GM11168 (cell line): ENCODE measurements around the gene HK1.

ENCODE experiments used
- in situ Hi-C: fragments of 300-500 bp; cut with MboI; formaldehyde crosslinking; loops from one replicate; pipeline ENCODE4 v1.12.0; 2022; ENCODE audit warnings: low sequenced_read_pairs; ENCODE audit not compliant: unreplicated experiment

The HK1 gene

GRCh38 chr10:69389827-69390490 lies 111.7 kb downstream of the HK1 start:
- in situ Hi-C loops, result loop anchor here (5.0 kb wide), 1 partner anchor 143 kb away; no protein-coding TSS in a partner anchor

DNA sequence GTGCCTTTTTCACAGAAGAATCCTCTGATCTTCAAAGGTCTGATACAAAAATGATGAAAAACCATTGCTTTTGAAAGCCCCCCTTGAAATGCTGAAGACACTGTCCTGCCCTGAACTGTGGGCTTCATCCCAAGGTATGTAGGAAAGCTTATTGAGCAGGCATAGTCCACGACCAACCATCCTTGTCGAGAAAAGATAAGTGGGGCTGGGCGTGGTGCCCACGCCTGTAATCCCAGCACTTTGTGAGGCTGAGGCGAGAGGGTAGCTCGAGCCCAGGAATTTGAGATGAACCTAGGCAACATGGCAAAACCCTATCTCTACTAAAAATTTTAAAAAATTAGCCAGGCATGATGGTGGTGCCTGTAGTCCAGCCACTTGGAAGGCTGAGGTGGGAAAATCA lies 112.9 kb downstream of the HK1 start:
- in situ Hi-C loops, result loop anchor here (5.0 kb wide), 1 partner anchor 144 kb away; no protein-coding TSS in a partner anchor

DNA sequence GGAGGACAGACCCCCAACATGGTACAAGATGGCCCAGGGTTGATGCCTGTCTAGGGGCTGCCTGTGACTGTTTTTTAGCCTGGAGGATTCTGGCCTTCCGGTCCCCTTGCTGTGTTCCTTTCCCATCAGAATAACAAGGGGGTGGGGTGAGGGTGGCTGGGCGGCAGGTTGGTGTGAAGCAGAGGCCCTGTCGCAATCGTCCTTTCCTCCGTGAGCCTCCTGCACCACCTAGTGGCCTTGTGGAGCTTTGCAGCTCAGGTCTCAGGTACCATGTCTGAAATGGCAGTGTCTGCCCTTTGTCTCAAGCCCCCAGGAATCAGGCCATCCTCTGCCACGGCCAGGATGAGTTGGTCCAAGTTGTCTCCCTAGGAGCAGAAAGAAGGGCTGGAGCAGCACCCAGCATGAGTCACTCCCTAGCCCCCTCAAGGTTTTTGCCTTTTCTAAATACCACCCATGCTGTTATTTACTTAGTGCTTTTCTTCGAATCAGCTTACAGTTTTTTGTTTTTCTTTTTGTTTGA lies 114.2 kb downstream of the HK1 start:
- in situ Hi-C loops, result loop anchor here (5.0 kb wide), 1 partner anchor 145 kb away; no protein-coding TSS in a partner anchor

DNA sequence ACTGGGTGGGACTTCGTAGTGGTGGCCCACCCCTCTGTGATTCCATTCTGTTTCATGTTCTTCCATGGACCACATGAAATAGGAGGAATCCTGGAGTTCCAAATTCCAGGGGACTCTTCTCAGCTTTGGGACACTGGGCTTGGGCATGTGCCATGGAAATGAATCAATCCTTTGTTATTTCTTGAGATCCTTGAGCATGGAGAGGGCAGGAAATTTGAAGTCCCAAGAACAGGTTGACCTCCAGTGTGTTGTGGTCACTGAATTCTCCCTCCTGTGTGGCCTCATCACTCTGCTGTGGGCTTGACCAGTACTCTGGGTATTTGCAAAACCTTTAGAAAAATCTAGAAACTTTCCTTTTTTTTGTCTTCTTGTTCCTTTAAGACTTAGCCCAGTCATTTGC lies 115.7 kb downstream of the HK1 start:
- in situ Hi-C loops, result loop anchor here (5.0 kb wide), 1 partner anchor 147 kb away; no protein-coding TSS in a partner anchor

DNA sequence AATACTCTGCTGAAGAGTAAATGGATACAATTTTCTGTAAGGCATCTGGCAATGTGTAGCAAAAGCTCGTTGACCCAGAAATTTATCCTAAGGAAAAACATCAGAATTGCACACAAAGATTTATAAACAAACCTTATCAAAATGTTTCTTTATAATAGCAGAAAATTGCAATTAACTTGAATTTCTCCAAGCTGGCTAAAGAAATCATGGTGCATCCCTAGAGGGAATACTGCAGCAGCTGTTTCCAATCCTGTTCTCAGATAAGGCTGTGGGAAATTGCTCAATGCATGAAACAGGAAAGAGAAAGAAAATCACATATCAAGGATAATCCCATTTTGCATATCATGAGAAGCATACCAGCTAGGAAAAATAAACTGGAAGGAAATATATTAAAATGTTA lies 119.7 kb downstream of the HK1 start:
- in situ Hi-C loops, result no loop called here

DNA sequence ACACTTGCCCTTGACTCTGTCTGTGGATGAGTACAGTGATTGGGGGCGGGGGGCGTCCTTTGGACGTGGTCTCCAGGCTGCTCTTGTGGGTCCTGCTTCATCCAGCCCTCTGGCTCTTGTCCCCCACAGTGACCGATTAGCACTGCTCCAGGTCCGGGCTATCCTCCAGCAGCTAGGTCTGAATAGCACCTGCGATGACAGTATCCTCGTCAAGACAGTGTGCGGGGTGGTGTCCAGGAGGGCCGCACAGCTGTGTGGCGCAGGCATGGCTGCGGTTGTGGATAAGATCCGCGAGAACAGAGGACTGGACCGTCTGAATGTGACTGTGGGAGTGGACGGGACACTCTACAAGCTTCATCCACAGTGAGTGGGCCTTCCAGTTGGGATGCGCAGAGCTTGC lies 120.2 kb downstream of the HK1 start:
- in situ Hi-C loops, result no loop called here

GRCh38 chr10:69400936-69401335 lies 122.6 kb downstream of the HK1 start:
- in situ Hi-C loops, result no loop called here

GRCh38 chr10:69401416-69401815 lies 123.1 kb downstream of the HK1 start:
- in situ Hi-C loops, result no loop called here

DNA sequence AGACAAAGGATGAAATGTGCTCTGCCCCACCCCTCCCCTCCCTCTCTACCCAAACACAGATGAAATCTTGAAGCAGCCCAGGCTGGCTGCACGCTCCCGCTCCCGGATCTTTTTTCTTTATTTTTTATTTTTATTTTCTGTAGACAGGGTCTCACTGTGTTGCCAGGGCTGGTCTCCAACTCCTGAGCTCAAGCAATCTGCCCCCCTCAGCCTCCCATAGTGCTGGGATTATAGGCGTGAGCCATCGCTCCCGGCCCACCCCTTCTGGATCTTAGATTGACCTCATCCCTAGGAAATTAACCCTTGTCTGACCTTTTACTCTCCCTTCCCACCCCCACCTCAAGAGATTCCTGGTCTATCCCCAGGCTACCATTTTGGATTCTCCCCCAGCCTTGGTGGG lies 124.1 kb downstream of the HK1 start:
- in situ Hi-C loops, result no loop called here

GRCh38 chr10:69403066-69403465 lies 124.8 kb downstream of the HK1 start:
- in situ Hi-C loops, result no loop called here

DNA sequence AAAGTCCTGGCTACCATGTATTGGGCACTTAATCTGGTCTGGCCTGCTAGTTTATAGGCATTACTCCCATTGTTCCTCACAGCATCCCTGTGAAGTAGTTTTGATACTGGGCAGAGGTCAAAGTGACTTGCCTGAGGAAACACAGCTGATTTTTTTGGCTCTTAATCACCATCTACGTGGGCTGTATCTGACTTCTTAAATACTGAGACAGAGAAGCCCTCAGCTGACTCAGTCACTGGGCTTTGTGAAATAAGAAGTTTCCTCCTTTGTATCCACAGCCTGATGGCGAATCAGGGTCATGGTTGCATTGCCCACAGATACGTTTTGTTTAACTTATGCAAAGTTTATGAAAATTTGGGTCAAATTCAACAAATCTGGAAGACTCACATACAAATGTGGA lies 125.2 kb downstream of the HK1 start:
- in situ Hi-C loops, result no loop called here

GRCh38 chr10:69404786-69405185 lies 126.5 kb downstream of the HK1 start:
- in situ Hi-C loops, result no loop called here

DNA sequence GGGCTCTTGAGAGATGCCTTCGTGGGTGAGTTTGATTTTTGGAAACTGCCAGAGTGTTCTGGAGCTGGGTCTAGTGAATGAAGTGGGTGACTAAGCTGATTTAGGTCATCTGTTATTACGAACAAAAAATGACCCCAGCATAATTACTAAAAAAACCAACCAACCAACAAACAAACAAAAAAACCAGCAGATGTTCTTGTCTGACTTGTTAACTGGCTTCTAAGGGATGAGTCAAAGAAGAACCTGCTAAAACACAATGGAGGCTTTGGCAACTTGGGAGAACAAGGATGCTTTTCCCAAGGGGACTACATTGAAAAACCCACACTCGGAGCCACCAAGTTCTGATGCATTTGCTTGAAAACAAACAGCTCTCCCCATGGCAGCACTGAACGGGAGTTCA lies 126.9 kb downstream of the HK1 start:
- in situ Hi-C loops, result no loop called here

- in situ Hi-C loops, result no loop called here
Observed at GRCh38 chr10:69406302-69406811, 128.1 kb downstream of the HK1 start.

DNA sequence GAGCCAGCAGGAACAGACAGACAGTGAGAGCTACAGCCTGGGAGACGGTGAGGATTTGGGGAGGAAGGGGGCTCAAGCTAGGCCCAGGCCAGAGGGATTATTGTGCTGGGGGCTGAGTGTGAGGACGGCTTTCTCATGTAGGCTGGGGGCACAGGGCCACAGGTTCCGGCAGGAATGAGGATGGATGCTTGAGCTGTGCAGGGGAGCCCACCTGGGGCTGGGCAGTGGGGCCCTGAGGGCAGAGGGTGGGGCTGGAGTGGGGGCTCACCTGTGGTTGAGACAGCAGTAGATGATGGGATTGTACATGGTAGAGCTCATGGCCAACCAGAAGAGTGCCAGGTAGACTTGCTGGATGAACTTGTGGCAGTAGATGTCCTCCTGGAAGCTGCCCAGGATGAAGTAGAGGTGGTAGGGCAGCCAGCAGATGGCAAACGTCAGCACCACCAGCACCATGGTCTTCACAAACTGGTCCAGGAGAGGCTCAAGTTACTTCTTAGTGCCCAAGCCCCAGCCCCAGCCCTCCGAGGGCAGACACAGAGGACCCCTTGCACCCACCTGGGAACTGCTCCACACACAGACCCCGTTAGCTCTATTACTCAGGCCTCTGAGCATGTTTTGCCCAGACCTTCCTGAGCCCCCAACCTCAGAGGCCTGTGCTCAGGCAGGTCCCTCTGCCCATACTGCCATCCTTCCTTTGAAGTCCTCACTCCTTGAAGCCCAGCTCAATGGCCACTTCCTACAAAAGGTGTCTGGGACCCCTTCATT lies 128.7 kb downstream of the HK1 start:
- in situ Hi-C loops, result no loop called here

DNA sequence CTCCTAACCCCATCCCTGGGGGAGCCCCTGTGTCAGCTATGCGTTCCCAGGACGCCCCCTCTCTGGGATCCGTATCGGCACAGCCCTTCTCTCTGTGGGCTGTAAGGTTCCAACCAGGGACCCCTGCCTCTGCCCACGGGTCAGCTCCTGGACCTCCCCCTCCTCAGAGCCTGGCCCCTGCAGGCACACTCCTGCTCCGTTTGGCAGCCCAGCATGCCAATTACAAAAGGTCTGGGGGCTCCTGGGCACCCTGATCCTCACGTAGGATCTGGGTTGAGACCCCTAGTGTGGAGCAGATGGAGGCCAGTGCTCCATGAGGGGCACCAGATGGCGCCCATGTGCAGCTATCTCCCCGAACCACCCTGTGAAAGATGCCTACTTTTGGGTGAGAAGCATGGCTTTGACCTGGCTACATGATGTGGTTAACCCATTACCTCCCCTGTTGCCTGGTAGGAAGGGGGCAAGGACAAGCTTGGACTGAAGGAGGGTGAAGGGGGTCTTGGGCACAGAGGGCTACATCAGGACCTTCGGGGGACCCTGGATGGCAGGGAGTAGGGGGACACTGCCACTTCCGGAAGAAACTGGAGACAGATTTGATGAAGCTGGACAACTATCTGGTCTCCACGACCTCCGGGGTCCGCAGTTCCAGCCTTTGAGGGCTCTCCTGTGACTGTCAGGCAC lies 129.5 kb downstream of the HK1 start:
- in situ Hi-C loops, result no loop called here

GRCh38 chr10:69408318-69409175 lies 130.3 kb downstream of the HK1 start:
- in situ Hi-C loops, result no loop called here

DNA sequence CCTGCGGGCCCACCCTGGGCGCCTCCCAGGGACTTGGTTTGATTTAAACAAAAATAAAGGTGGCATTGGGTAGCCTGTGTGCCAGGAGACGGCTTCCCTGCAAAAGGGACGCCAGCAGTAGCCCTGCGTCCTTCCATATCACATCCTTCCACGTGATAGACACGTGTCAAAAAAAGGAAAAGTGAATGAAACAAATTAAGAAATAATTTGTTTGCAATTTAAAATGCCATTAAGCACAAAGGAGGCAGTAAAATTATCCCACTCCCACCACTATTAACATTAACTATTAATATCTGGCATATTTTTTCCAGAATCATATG lies 130.8 kb downstream of the HK1 start:
- in situ Hi-C loops, result no loop called here

- in situ Hi-C loops, result loop anchor here (10.0 kb wide), 1 partner anchor 95 kb away; no protein-coding TSS in a partner anchor
Observed at GRCh38 chr10:69409968-69410367, 131.7 kb downstream of the HK1 start.

DNA sequence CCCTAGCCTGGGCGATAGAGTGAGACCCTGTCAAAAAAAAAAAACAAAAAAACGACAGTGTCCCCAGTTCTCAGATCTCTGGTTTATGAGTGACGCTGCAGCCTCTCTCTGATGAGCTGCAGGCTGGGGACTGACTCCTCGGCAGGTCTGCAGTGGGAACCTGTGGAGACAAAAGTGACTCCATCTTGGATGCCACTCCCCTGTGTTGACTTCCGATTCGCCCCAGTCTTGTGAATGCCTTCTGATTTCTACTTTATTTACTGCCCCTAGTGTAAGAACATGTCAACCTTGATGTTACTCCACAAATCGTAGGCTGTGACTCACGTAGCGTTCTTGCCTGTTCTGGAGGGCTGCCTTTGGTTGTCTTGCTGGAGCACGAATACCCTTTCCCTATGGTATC lies 132.2 kb downstream of the HK1 start:
- in situ Hi-C loops, result loop anchor here (10.0 kb wide), 1 partner anchor 94 kb away; no protein-coding TSS in a partner anchor
